ENCODE data around the gene FHIT. TPM values are rescaled to one million over a fixed set of nuclear protein-coding genes. Genes with fewer than 3 reads are reported as not detected.

FHIT gene
- total RNA-seq, 1 donor from 2014 or later, result 20.2 TPM

GRCh38 chr3:59832702-59833101 is 1418.5 kb downstream of the FHIT start:
- TF ChIP-seq CTCF (IDR thresholded peaks at IDR 0.05; ENCODE audit: unreplicated experiment), result no peak
- H3K4me3 Mint-ChIP-seq (ENCODE audit: unreplicated experiment), result no peak overlapping the region
- no peak overlapping the region for H3K27ac Mint-ChIP-seq (ENCODE audit: unreplicated experiment)
- no peaks in the 10 kb centered on the region for H3K9me3 Mint-ChIP-seq (ENCODE audit: unreplicated experiment)
- no peaks in the 10 kb centered on the region for H3K36me3 Mint-ChIP-seq (ENCODE audit: low read depth, unreplicated experiment)
- H3K4me1 Mint-ChIP-seq (ENCODE audit: unreplicated experiment), result no peaks in the 10 kb centered on the region
- no peak for DNase-seq (ENCODE audit: low spot score)
- no peaks in the 10 kb centered on the region for H3K27me3 Mint-ChIP-seq (ENCODE audit: unreplicated experiment)

DNA sequence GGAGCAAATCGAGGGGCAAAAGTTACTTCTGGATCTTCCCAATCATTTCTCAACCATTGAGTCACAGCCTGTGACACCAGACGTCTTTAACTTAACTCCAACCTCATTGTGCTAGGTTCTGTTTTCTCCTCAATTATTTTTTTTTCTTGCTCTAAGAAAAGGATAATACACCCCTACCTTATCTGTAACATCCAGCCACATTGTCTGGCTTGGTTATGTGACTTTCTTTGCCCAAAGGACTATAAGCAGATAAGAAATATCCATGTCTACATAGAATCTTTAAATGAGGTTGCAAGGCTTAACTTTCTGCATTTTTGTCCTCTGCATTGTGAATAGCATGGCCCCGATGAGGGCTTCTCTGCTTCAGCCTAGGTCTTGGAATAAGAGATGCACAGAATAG is 1419.0 kb downstream of the FHIT start:
- no peak for TF ChIP-seq CTCF (IDR thresholded peaks at IDR 0.05; ENCODE audit: unreplicated experiment)

GRCh38 chr3:59831394-59831793 is 1419.9 kb downstream of the FHIT start:
- Mint-ChIP-seq H3K27ac (ENCODE audit: unreplicated experiment) (no peak overlapping the region), H3K36me3 (ENCODE audit: low read depth, unreplicated experiment) (no peaks in the 10 kb centered on the region), H3K4me1 (ENCODE audit: unreplicated experiment) (no peaks in the 10 kb centered on the region), H3K27me3 (ENCODE audit: unreplicated experiment) (no peaks in the 10 kb centered on the region), H3K4me3 (ENCODE audit: unreplicated experiment) (no peak overlapping the region), H3K9me3 (ENCODE audit: unreplicated experiment) (no peaks in the 10 kb centered on the region)
- no peak for DNase-seq (ENCODE audit: low spot score)
- TF ChIP-seq CTCF (IDR thresholded peaks at IDR 0.05; ENCODE audit: unreplicated experiment), result no peak

More for the DNA sequence above, 1419.0 kb downstream of the FHIT start:
- Mint-ChIP-seq H3K36me3 (ENCODE audit: low read depth, unreplicated experiment) (no peaks in the 10 kb centered on the region), H3K4me1 (ENCODE audit: unreplicated experiment) (no peaks in the 10 kb centered on the region), H3K27me3 (ENCODE audit: unreplicated experiment) (no peaks in the 10 kb centered on the region), H3K9me3 (ENCODE audit: unreplicated experiment) (no peaks in the 10 kb centered on the region), H3K27ac (ENCODE audit: unreplicated experiment) (no peak overlapping the region), H3K4me3 (ENCODE audit: unreplicated experiment) (no peak overlapping the region)
- no peak for DNase-seq (ENCODE audit: low spot score)

- H3K9me3 Mint-ChIP-seq (ENCODE audit: unreplicated experiment), result no peaks in the 10 kb centered on the region
- no peak overlapping the region for H3K27ac Mint-ChIP-seq (ENCODE audit: unreplicated experiment)
- no peaks in the 10 kb centered on the region for H3K27me3 Mint-ChIP-seq (ENCODE audit: unreplicated experiment)
- no peaks in the 10 kb centered on the region for H3K4me1 Mint-ChIP-seq (ENCODE audit: unreplicated experiment)
- no peaks in the 10 kb centered on the region for H3K36me3 Mint-ChIP-seq (ENCODE audit: low read depth, unreplicated experiment)
- no peak for TF ChIP-seq CTCF (IDR thresholded peaks at IDR 0.05; ENCODE audit: unreplicated experiment)
- H3K4me3 Mint-ChIP-seq (ENCODE audit: unreplicated experiment), result no peak overlapping the region
- no peak for DNase-seq (ENCODE audit: low spot score)
Observed at GRCh38 chr3:59829527-59829926, 1421.7 kb downstream of the FHIT start.

- no peaks in the 10 kb centered on the region for H3K4me1 Mint-ChIP-seq (ENCODE audit: unreplicated experiment)
- no peak overlapping the region for H3K27ac Mint-ChIP-seq (ENCODE audit: unreplicated experiment)
- DNase-seq (ENCODE audit: low spot score), result no peak
- H3K9me3 Mint-ChIP-seq (ENCODE audit: unreplicated experiment), result no peaks in the 10 kb centered on the region
- no peak for TF ChIP-seq CTCF (IDR thresholded peaks at IDR 0.05; ENCODE audit: unreplicated experiment)
- no peaks in the 10 kb centered on the region for H3K36me3 Mint-ChIP-seq (ENCODE audit: low read depth, unreplicated experiment)
- H3K27me3 Mint-ChIP-seq (ENCODE audit: unreplicated experiment), result no peaks in the 10 kb centered on the region
- H3K4me3 Mint-ChIP-seq (ENCODE audit: unreplicated experiment), result no peak overlapping the region
Observed at GRCh38 chr3:59824876-59825275, 1426.4 kb downstream of the FHIT start.
